DND-41 (cell line): ENCODE results near the gene RSPH6A.

Source experiments
- ATAC-seq: fragments of 200-7000 bp; cut with Tn5 transposase; 3 replicates; pipeline ENCODE4 v1.9.1; 2021; ENCODE audit warnings: low read depth; ENCODE audit not compliant: insufficient read depth
- DNase-seq: peaks from one replicate; pipeline ENCODE4 v3.0.0-alpha.2; 2020
- H2AFZ ChIP-seq: 2 replicates; pipeline ENCODE4 v1.6.0; 2012; ENCODE audit warnings: low read depth, low read length
- H3K27ac ChIP-seq: 2 replicates; pipeline ENCODE4 v1.5.1; 2012; ENCODE audit warnings: low read length, inconsistent platforms
- H3K27me3 ChIP-seq: fragments of 200-600 bp; sonication (generic); 2 replicates; pipeline ENCODE4 v1.6.0; 2012; ENCODE audit warnings: low read length, mild to moderate bottlenecking, inconsistent platforms; ENCODE audit not compliant: insufficient read depth, poor library complexity
- H3K36me3 ChIP-seq: 2 replicates; pipeline ENCODE4 v1.5.1; 2012; ENCODE audit warnings: low read length, inconsistent platforms; ENCODE audit not compliant: insufficient read depth
- H3K4me1 ChIP-seq: 2 replicates; pipeline ENCODE4 v1.5.1; 2012; ENCODE audit warnings: mild to moderate bottlenecking, low read length; ENCODE audit not compliant: insufficient read depth
- H3K4me2 ChIP-seq: 2 replicates; pipeline ENCODE4 v1.6.0; 2012; ENCODE audit warnings: mild to moderate bottlenecking, moderate library complexity, low read length, inconsistent platforms; ENCODE audit not compliant: insufficient read depth
- H3K4me3 ChIP-seq, 2 experiments: fragments of 200-600 bp in 1 of 2; shearing (Covaris generic) in 1 of 2; 2 replicates each; pipeline ENCODE4 v1.5.1; 2012 to 2016; ENCODE audit warnings: inconsistent platforms in 2 of 2, low read length in 2 of 2, mild to moderate bottlenecking in 2 of 2, low read depth in 1 of 2, moderate library complexity in 1 of 2
- H3K79me2 ChIP-seq: 2 replicates; pipeline ENCODE4 v1.6.0; 2012; ENCODE audit warnings: low read length, inconsistent platforms; ENCODE audit not compliant: insufficient read depth
- H3K9ac ChIP-seq: 2 replicates; pipeline ENCODE4 v1.6.0; 2012; ENCODE audit warnings: low read depth, mild to moderate bottlenecking, inconsistent platforms, low read length, moderate library complexity
- H3K9me3 ChIP-seq: 2 replicates; pipeline ENCODE4 v1.5.1; 2012; ENCODE audit warnings: low read length, moderate library complexity, mild to moderate bottlenecking, inconsistent platforms; ENCODE audit not compliant: insufficient read depth, severe bottlenecking
- H4K20me1 ChIP-seq: 2 replicates; pipeline ENCODE4 v1.6.0; 2012; ENCODE audit warnings: low read length; ENCODE audit not compliant: insufficient read depth
- EZH2 ChIP-seq: IDR thresholded peaks from 3 replicates; pipeline ENCODE4 v1.6.1; 2012; ENCODE audit warnings: borderline replicate concordance, low read depth, mild to moderate bottlenecking, moderate library complexity, low read length, inconsistent platforms; ENCODE audit not compliant: severe bottlenecking
- TF ChIP-seq, protein P1 (sequence below): IDR thresholded peaks from 2 replicates; pipeline ENCODE4 v1.5.1; 2012; ENCODE audit warnings: borderline replicate concordance, low read length, moderate library complexity, mild to moderate bottlenecking; ENCODE audit not compliant: poor library complexity, severe bottlenecking; ENCODE audit errors: extremely low read depth

Gene RSPH6A

DNA sequence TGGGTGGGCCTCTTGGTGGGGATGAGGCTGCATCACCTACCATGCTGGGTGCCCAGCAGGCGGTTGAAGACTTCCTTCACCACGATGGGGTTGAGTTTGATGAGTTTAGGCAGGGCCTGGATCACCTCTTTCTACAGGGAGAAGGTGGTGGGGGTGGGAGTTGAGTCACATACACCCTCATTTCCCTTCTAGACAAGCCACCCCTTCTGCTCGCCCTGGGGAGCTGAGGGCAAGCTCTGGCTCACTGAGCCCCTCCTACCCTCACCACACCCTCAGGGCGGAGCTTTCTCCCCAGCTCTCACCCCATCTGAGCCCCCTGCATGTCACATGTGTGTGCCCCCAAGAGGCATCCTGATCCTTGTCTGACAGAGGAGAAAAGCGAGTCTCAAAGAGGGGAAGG, 7.6 kb upstream of the RSPH6A start:
- H3K79me2 ChIP-seq = no peaks in the 10 kb centered on the region
- no peak for TF ChIP-seq EZH2
- TF ChIP-seq, protein P1, sequence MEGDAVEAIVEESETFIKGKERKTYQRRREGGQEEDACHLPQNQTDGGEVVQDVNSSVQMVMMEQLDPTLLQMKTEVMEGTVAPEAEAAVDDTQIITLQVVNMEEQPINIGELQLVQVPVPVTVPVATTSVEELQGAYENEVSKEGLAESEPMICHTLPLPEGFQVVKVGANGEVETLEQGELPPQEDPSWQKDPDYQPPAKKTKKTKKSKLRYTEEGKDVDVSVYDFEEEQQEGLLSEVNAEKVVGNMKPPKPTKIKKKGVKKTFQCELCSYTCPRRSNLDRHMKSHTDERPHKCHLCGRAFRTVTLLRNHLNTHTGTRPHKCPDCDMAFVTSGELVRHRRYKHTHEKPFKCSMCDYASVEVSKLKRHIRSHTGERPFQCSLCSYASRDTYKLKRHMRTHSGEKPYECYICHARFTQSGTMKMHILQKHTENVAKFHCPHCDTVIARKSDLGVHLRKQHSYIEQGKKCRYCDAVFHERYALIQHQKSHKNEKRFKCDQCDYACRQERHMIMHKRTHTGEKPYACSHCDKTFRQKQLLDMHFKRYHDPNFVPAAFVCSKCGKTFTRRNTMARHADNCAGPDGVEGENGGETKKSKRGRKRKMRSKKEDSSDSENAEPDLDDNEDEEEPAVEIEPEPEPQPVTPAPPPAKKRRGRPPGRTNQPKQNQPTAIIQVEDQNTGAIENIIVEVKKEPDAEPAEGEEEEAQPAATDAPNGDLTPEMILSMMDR = no peak

DNA sequence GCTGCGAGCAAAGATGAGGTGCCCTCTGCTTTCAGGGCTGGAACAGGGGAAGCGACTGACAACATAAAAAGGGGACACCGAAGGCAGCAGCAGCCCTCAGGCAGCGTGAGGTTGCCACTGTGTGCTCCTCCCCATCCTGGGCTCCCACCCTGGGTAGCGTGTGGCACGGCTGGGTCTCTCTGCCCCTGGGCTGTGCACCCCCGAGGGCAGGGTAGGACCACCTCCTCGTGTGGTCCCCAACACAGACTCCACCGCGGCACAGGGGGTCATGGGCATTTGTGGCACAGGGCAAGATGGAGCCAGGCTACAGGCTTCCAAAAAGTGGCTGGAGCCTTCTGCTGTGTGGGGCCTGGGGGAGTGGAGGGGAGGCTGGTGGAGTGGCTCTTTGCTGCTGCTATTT, 6.5 kb upstream of the RSPH6A start:
- Histone ChIP-seq H3K79me2 (no peaks in the 10 kb centered on the region), H2AFZ (no peak overlapping the region), H3K27me3 (no peaks in the 10 kb centered on the region), H3K9me3 (no peaks in the 10 kb centered on the region), H3K4me1 (peaks cover 6% of the 10 kb centered on the region), H3K4me2 (no peak overlapping the region), H3K4me3 (no peak overlapping the region), H4K20me1 (peaks cover 14% of the 10 kb centered on the region), H3K27ac (no peak overlapping the region), H3K36me3 (peaks cover 81% of the 10 kb centered on the region), H3K9ac (no peak overlapping the region)
- ATAC-seq (no peak), DNase-seq (no peak)
- no peak for TF ChIP-seq EZH2

More for the DNA sequence above, 7.6 kb upstream of the RSPH6A start:
- Histone ChIP-seq H3K4me3 (no peak overlapping the region), H3K27me3 (no peaks in the 10 kb centered on the region), H3K9ac (no peak overlapping the region), H4K20me1 (peaks cover 7% of the 10 kb centered on the region), H3K36me3 (peaks cover 89% of the 10 kb centered on the region), H2AFZ (no peak overlapping the region), H3K4me2 (no peak overlapping the region), H3K9me3 (no peaks in the 10 kb centered on the region), H3K27ac (no peak overlapping the region), H3K4me1 (peaks cover 1% of the 10 kb centered on the region)
- no peak for DNase-seq
- no peak for ATAC-seq

DNA sequence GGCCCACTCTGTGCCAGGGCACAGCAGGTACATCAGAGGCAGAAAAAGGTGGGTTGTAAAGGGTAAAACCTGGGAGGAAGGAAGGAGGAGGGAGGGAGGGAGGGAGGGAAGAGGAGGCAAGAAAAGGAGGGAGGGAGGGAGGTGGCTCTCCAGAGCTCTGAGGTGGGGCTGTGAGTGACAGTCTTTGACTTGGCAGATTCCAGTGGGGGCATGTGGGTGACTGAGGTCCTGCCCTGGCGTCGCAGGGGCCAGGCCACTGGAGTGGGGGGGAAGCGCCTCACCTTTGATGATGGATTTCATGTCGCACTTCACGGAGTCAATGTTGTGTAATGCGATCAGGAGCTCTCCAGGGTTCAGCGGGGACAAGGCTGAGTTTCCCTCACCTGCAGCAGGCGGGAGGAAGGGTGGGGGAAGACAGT, 6.0 kb upstream of the RSPH6A start:
- Histone ChIP-seq H2AFZ (no peak overlapping the region), H3K27me3 (no peaks in the 10 kb centered on the region), H3K9me3 (no peaks in the 10 kb centered on the region), H4K20me1 (peaks cover 14% of the 10 kb centered on the region), H3K4me2 (no peak overlapping the region), H3K79me2 (no peaks in the 10 kb centered on the region), H3K27ac (no peak overlapping the region; the same call in 1 of the 2 replicates), H3K9ac (no peak overlapping the region), H3K4me1 (peaks cover 6% of the 10 kb centered on the region), H3K4me3 (no peak overlapping the region), H3K36me3 (peaks cover 81% of the 10 kb centered on the region)
- no peak for ATAC-seq
- TF ChIP-seq, protein P1 = no peak
- TF ChIP-seq EZH2 = no peak
- no peak for DNase-seq

DNA sequence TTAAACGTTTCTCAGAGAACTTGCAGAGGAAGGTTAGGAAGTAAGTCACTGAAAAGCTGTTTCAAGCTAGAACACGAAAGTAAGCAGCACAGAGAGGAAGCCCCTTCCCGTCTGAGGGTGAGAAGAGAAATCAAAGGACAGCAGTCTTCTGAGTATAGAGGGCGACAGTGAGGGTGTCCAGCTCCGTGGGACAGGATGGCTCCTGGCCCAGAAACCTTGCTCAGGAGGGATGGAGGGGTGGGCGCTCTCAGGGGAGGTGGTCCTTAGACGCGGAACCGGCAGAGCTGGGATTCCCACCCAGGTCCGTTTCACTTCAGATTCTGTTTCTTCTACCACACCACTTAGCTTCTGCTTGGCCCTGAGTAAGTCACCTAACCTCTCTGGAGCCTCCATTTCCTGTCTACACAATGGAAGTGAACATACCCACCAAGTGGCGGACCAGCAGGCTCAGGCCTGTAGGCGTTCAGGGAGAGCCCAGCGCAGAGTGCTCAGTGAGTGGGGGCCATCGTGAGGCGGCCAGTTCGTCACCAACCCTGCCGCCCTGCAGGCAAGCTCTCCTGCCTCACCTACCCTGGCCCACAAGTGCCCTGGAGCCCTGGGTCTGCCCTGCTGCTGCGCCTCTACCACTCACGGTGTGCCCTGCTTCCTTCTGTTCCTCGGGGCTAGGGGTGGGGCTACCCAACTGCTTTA, 5.5 kb upstream of the RSPH6A start:
- no peak overlapping the region for H3K9ac ChIP-seq
- peaks cover 14% of the 10 kb centered on the region for H4K20me1 ChIP-seq
- no peak overlapping the region; the same call in 1 of the 2 replicates for H3K27ac ChIP-seq
- no peaks in the 10 kb centered on the region for H3K27me3 ChIP-seq
- no peak overlapping the region for H3K4me2 ChIP-seq
- no peaks in the 10 kb centered on the region for H3K9me3 ChIP-seq
- H3K79me2 ChIP-seq = no peaks in the 10 kb centered on the region
- TF ChIP-seq, protein P1 = no peak
- TF ChIP-seq EZH2 = no peak
- peaks cover 6% of the 10 kb centered on the region for H3K4me1 ChIP-seq
- no peak for ATAC-seq
- no peak overlapping the region for H3K4me3 ChIP-seq
- H3K36me3 ChIP-seq = peaks cover 81% of the 10 kb centered on the region
- no peak overlapping the region for H2AFZ ChIP-seq
- DNase-seq = no peak
